IPS-15b (cell line): ENCODE data around the gene CDH13.

Experiments used
- H3K27me3 ChIP-seq: one replicate; pipeline ENCODE4 v1.6.1; 2013; ENCODE audit warnings: low read length; ENCODE audit not compliant: control insufficient read depth, insufficient read depth
- H3K36me3 ChIP-seq: one replicate; pipeline ENCODE4 v1.6.1; 2013; ENCODE audit warnings: low read length; ENCODE audit not compliant: control insufficient read depth, insufficient read depth
- H3K4me1 ChIP-seq: one replicate; pipeline ENCODE4 v1.6.1; 2013; ENCODE audit warnings: mild to moderate bottlenecking, low read length; ENCODE audit not compliant: control insufficient read depth, insufficient read depth
- H3K4me3 ChIP-seq: one replicate; pipeline ENCODE4 v1.5.1; 2013; ENCODE audit warnings: low read depth, low read length
- H3K9ac ChIP-seq: one replicate; pipeline ENCODE4 v1.6.1; 2013; ENCODE audit warnings: low read depth, mild to moderate bottlenecking, low read length
- H3K9me3 ChIP-seq: one replicate; pipeline ENCODE4 v1.6.1; 2013; ENCODE audit warnings: mild to moderate bottlenecking, low read length; ENCODE audit not compliant: control insufficient read depth, insufficient read depth

Gene CDH13

DNA sequence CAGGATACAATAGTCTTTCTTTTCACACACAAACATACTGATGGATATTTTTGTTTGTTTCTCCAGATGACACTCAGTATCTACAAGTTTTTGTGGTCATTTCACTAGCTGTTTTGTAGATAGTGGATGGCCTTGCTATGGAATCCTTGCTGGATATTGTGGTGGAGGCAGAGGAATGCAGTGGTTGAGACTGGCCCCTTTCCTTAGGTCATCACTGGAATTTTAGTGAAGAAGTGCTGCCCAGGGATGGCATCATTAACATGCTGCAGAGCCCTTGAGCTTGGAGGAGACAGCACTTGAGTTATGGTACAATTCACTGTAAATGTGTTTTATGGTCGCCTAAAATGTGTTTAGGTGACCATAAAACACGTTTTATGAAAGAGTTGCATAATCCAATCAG lies 725.1 kb downstream of the CDH13 start:
- Histone ChIP-seq H3K9ac (no peak overlapping the region), H3K36me3 (no peaks in the 10 kb centered on the region), H3K4me1 (no peaks in the 10 kb centered on the region), H3K4me3 (no peak overlapping the region), H3K9me3 (no peaks in the 10 kb centered on the region), H3K27me3 (no peaks in the 10 kb centered on the region)

DNA sequence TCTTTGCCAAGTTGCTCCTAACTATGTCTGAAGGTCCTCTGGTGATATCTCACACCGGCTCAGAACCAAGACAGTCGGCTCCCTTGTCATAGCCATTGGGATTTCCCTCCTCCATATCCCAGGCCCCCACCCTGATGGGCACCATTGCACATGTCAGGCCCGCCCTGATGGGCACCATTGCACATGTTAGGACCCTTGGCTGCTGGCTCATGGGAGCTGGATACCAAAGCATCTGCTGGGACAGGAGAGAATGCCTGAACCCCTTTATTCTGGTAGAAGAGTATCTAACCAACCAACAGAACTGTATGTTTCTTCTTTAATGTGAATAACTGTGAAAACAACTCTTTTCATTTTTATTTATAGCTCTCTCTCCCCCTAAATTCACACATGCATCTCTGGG lies 726.5 kb downstream of the CDH13 start:
- no peak overlapping the region for H3K9ac ChIP-seq
- H3K36me3 ChIP-seq = no peaks in the 10 kb centered on the region
- H3K9me3 ChIP-seq = no peaks in the 10 kb centered on the region
- no peaks in the 10 kb centered on the region for H3K27me3 ChIP-seq
- no peak overlapping the region for H3K4me3 ChIP-seq
- no peaks in the 10 kb centered on the region for H3K4me1 ChIP-seq

DNA sequence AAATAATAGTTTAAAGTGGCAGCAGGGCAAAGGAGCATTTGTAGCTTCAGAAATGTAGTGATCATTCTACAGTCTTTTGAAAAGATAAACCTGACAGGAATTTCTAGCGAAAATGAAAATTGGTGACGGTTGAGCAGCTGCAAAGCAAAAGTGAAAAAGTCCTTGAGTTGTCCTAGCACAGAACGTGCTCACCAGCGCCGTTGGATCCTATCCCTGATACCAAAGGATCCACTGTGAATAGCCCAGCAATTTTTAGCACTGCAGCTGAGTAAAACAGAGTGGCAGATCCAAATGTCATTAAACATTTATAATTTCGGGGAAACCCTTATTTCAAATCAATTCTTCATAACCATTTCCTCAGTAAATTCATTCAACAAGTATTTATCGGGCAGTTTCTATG lies 727.2 kb downstream of the CDH13 start:
- no peak overlapping the region for H3K9ac ChIP-seq
- H3K4me1 ChIP-seq = no peaks in the 10 kb centered on the region
- no peaks in the 10 kb centered on the region for H3K36me3 ChIP-seq
- H3K9me3 ChIP-seq = no peaks in the 10 kb centered on the region
- no peaks in the 10 kb centered on the region for H3K27me3 ChIP-seq
- no peak overlapping the region for H3K4me3 ChIP-seq

DNA sequence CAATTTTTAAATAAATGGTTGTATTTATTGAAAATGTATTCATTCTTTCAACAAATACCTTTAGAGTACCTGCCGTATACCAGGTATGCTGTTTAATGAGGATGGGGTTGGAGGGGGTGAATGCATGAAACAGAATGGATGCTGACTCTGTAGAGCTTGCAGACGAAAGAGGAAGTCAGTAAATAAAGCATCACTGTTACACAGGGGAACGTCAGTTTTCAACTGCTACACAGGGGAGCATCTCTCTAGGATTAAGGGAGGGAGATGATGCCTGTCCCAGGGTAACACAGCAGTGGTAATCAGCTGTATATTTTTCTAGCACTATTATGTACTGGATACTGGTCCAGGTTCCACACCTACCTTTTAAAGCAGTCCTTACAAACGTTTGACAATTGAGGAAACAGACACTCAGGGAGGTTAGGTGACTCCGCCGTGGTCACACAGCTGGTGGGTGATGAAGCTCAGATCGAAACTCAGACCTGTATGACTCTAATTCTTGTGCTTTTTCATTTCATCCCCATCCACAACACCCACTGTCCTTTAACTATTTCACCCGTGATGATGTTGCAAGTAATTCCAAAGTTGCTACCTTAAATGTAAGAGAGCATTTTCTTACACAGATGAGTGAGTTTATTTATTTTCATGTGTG lies 728.9 kb downstream of the CDH13 start:
- no peaks in the 10 kb centered on the region for H3K9me3 ChIP-seq
- H3K4me3 ChIP-seq = no peak overlapping the region
- H3K9ac ChIP-seq = no peak overlapping the region
- H3K27me3 ChIP-seq = no peaks in the 10 kb centered on the region
- no peaks in the 10 kb centered on the region for H3K4me1 ChIP-seq
- H3K36me3 ChIP-seq = no peaks in the 10 kb centered on the region

DNA sequence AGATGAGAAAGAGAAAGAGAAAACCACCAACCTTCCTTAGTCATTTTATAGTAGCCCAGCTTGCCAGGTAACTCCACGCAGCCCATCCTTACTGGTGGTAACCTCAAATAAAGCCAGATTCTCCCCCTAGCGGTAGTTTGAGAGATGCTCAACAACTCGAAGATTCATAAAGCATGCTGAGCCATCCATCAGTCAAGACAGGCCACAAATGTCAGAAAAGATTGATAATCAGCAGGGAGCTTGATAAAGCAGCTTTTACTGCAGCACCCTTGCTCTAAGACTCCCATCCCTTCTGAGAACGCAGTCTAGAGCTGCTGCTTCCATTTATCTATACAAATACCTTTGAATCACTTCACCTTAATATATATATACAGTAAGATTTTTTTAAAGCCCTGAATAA lies 729.5 kb downstream of the CDH13 start:
- H3K9ac ChIP-seq = no peak overlapping the region

DNA sequence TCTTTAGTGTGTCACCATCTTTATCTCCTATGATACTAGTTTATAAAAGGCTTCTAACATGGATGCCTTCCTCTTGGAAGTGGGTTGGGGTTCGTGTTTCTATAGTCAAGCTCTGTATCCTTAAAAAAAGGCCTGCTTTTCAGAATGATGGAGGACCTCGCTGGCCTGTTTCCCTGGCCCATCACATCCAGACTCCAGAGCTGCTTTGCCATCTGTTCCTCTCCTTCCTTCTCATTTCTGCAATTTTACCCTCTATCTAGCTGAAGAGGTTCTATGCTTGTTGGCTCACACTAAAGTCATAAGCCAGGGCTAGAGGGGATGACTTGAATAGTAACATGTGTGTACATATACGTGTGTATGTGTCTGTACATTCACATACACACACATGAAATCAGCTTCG lies 730.2 kb downstream of the CDH13 start:
- Histone ChIP-seq H3K9me3 (no peaks in the 10 kb centered on the region), H3K27me3 (no peaks in the 10 kb centered on the region), H3K4me3 (no peak overlapping the region), H3K9ac (no peak overlapping the region), H3K36me3 (no peaks in the 10 kb centered on the region), H3K4me1 (no peaks in the 10 kb centered on the region)

More for the DNA sequence above, 729.5 kb downstream of the CDH13 start:
- Histone ChIP-seq H3K4me1 (no peaks in the 10 kb centered on the region), H3K27me3 (no peaks in the 10 kb centered on the region), H3K9me3 (no peaks in the 10 kb centered on the region), H3K36me3 (no peaks in the 10 kb centered on the region), H3K4me3 (no peak overlapping the region)

DNA sequence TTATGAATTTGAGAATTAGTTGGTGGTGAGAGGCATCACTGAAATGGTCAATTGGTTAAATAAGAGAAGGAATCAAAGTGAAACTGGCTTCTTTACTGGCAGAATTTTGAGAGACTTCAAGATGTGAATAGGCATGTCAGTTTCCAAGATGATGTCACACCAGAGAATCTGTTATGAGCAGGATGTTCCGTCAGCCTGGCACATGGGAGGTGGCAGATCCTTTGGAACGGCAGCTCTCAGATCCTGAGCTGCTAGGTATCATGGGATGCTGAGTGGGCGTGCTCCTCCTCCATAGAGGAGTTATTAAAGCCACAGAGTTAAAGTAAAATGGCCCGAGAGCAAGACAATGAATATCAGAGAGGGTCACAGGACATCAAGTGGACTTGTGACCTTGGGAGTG lies 736.8 kb downstream of the CDH13 start:
- Histone ChIP-seq H3K9ac (no peak overlapping the region), H3K4me3 (no peak overlapping the region), H3K36me3 (no peaks in the 10 kb centered on the region), H3K9me3 (no peaks in the 10 kb centered on the region), H3K27me3 (no peaks in the 10 kb centered on the region), H3K4me1 (no peaks in the 10 kb centered on the region)

DNA sequence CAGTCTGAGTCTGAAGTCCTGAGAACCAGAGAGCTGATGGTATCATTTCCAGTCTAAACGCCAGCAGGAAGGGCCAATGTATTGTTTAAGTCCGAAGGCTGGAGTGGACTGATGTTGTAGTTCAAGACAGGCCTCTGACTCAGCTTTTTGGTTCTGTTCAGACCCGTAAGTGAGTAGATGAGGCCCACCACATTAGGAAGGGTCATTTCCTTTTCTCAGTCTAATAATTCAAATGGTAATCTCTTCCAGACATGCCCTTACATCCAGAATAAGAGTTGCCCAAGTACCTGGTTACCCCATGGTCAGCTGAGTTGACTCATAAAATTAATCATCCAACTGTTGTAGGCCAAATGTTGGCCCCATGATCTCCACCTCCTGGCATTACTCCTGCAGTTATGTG lies 738.4 kb downstream of the CDH13 start:
- H3K36me3 ChIP-seq = no peaks in the 10 kb centered on the region
- no peaks in the 10 kb centered on the region for H3K4me1 ChIP-seq
- H3K4me3 ChIP-seq = no peak overlapping the region
- H3K9ac ChIP-seq = no peak overlapping the region
- H3K27me3 ChIP-seq = no peaks in the 10 kb centered on the region
- no peaks in the 10 kb centered on the region for H3K9me3 ChIP-seq

DNA sequence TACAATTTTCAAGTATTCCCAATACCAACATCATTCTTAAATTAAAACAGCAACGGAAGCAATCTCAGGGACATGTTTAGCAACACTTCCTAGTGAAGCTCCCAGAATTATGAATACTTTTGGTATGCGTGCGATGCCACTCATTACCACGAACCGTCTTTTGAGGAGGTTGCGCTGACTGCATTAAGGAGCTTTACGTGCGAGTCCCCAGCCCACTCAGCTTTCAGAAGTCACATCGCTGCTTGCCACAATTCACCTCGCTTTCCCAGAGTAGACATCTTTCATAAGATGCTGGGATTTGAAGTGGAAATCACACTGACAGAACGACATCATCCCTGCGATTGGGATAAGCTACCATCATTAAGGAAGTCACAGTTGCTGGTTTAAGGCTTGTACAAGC lies 739.5 kb downstream of the CDH13 start:
- H3K9ac ChIP-seq = no peak overlapping the region
- H3K4me1 ChIP-seq = no peaks in the 10 kb centered on the region
- no peak overlapping the region for H3K4me3 ChIP-seq
- no peaks in the 10 kb centered on the region for H3K36me3 ChIP-seq
- no peaks in the 10 kb centered on the region for H3K27me3 ChIP-seq
- H3K9me3 ChIP-seq = no peaks in the 10 kb centered on the region

DNA sequence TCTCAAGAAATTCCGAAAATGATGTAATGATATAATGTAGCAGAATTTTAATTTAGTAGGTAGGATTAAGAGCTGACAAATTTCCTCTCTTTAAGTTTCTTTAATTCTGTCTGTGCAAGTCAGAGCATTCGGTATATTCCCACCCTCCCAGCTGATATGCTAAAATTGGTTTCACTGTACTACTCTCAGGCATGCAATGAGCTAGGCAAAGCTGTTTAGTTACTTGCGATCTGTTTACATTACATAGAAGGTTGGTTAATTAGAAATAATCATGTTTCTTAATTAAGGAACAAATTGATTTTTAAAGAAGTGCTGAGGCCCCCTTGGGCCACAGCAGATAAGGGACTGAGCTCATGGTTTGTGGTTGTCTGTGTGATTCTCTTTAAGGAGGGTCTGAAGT lies 748.2 kb downstream of the CDH13 start:
- Histone ChIP-seq H3K27me3 (no peaks in the 10 kb centered on the region), H3K36me3 (no peaks in the 10 kb centered on the region), H3K9ac (no peak overlapping the region), H3K4me3 (no peak overlapping the region), H3K4me1 (no peaks in the 10 kb centered on the region), H3K9me3 (no peaks in the 10 kb centered on the region)

DNA sequence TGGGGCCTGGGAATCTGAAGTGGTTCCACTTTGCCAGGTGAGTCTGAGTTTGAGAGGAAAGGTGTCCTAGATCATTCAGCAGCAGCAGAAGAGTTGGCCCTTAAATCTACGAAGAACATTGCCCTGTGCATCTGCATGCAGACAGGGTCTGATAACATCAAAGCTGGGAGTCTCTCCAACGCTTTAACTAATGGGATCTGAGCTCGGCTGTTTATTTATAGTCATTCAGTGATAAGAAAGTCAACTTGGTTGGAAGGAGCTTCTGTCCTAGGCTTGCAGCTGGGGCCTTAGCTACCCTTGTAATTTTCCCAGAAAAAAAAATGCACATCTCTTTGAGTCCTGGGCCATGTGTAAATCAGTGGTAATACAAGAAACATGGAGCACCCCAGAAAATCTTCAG lies 763.0 kb downstream of the CDH13 start:
- no peaks in the 10 kb centered on the region for H3K9me3 ChIP-seq
- H3K27me3 ChIP-seq = no peaks in the 10 kb centered on the region
- no peak overlapping the region for H3K9ac ChIP-seq
- no peak overlapping the region for H3K4me3 ChIP-seq
- no peaks in the 10 kb centered on the region for H3K4me1 ChIP-seq
- H3K36me3 ChIP-seq = no peaks in the 10 kb centered on the region

DNA sequence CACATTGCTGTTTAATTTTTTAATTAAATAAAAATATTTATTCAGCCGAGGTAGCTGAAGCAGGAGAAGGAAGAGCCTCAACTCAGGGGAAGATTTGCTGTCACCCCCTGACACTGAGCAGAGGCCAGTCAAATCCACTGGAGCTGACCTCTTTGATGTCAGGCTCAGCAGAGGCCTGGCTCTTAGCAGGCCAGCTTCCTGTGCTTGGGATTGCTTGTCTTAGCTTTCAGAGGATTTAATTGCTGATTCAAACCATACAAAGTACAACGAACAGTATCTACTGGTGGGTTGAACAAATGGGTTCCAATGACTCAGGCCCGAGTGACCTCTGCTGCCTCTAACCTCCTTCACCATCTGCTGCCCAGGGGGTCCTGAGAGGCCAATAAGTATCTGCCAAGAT lies 764.0 kb downstream of the CDH13 start:
- no peaks in the 10 kb centered on the region for H3K4me1 ChIP-seq
- no peak overlapping the region for H3K9ac ChIP-seq
- H3K9me3 ChIP-seq = no peaks in the 10 kb centered on the region
- H3K27me3 ChIP-seq = no peaks in the 10 kb centered on the region
- no peak overlapping the region for H3K4me3 ChIP-seq
- H3K36me3 ChIP-seq = no peaks in the 10 kb centered on the region
